Measurements from ENCODE around the gene KIAA0513.

- TF ChIP-seq CTCF (IDR thresholded peaks at IDR 0.05 in 2 of 3, conservative IDR thresholded peaks at IDR 0.05 in 1 of 3; ENCODE audit: control insufficient read depth in 2 of 3, extremely low read depth in 1 of 3, insufficient read depth in 1 of 3, low read depth in 3 of 3, low read length in 3 of 3), result no peak
- TF ChIP-seq RBBP5 (conservative IDR thresholded peaks at IDR 0.05), result no peak
- TF ChIP-seq MAX (IDR thresholded peaks at IDR 0.05; ENCODE audit: low read depth, low read length), result no peak
- TF ChIP-seq PKNOX1 (IDR thresholded peaks at IDR 0.05), result peak; percentile 48
- TF ChIP-seq ATF2 (IDR thresholded peaks at IDR 0.05; ENCODE audit: low read length), result no peak
- no peak for TF ChIP-seq CREB1 (IDR thresholded peaks at IDR 0.05; ENCODE audit: low read depth)
- TF ChIP-seq TCF12 (IDR thresholded peaks at IDR 0.05; ENCODE audit: low read depth, low read length), result no peak
- TF ChIP-seq RB1 (IDR thresholded peaks at IDR 0.05; ENCODE audit: borderline replicate concordance), result no peak
- TF ChIP-seq EZH2 (IDR thresholded peaks at IDR 0.05; ENCODE audit: borderline replicate concordance, control insufficient read depth, low read depth, low read length), result no peak
- TF ChIP-seq REST (IDR thresholded peaks at IDR 0.05; ENCODE audit: low read depth, low read length), result no peak
- TF ChIP-seq E2F4 (IDR thresholded peaks at IDR 0.05; ENCODE audit: low read depth, low read length), result no peak
- no peak for TF ChIP-seq ATF3 (IDR thresholded peaks at IDR 0.05; ENCODE audit: borderline replicate concordance, extremely low read depth, low read depth, low read length)
- TF ChIP-seq BCL3 (IDR thresholded peaks at IDR 0.05; ENCODE audit: borderline replicate concordance, insufficient read depth, low read depth, low read length, poor library complexity, severe bottlenecking), result no peak
- TF ChIP-seq HSF1 (IDR thresholded peaks at IDR 0.05; ENCODE audit: low read depth, low read length), result no peak
These were observed 1.3 kb downstream of the KIAA0513 start for GRCh38 chr16:85028685-85029407.

All from GM12878 (cell line).